H1 (cell line): ENCODE measurements around the gene SND1. TPM values are rescaled to one million over a fixed set of nuclear protein-coding genes. Genes with fewer than 3 reads are reported as not detected.

Source experiments
- CTCF ChIA-PET: fragments of 300-600 bp; sonication (Branson Sonifier 250); formaldehyde crosslinking; loops from one replicate; lab custom pipeline; 2021; ENCODE audit not compliant: partially characterized antibody; lab: Charles Lee
- POLR2A ChIA-PET: fragments of 300-600 bp; sonication (Branson Sonifier 250); formaldehyde crosslinking; loops from one replicate; lab custom pipeline; 2021; ENCODE audit warnings: inconsistent platforms; ENCODE audit not compliant: partially characterized antibody; lab: Charles Lee
- DNase-seq, 2 experiments: peaks; one replicate each; pipeline versions ENCODE4 v3.0.0 to v3.0.0-alpha.2; 2010 to 2022; ENCODE audit warnings: low spot score in 2 of 2, low read depth in 1 of 2, mixed read lengths in 1 of 2
- FAIRE-seq: peaks from 2 replicates; lab custom pipeline; 2011; peaks lifted over from hg19 to GRCh38; lab: Jason Lieb, UNC
- H2AFZ ChIP-seq: 2 replicates; pipeline ENCODE4 v1.8.1; 2012; ENCODE audit warnings: low read length, inconsistent platforms
- H2AK5ac ChIP-seq: 2 replicates; pipeline ENCODE4 v1.6.1; 2013; ENCODE audit warnings: low read depth, low read length
- H2BK120ac ChIP-seq: replicated peaks from 2 replicates; pipeline ENCODE3; 2013; ENCODE audit warnings: low read depth, low read length, inconsistent platforms
- H2BK12ac ChIP-seq: 2 replicates; pipeline ENCODE4 v1.6.1; 2013; ENCODE audit warnings: low read depth, low read length
- H2BK15ac ChIP-seq: 2 replicates; pipeline ENCODE4 v1.6.1; 2013; ENCODE audit warnings: low read length
- H2BK20ac ChIP-seq: 2 replicates; pipeline ENCODE4 v1.6.1; 2013; ENCODE audit warnings: low read length
- H2BK5ac ChIP-seq: 2 replicates; pipeline ENCODE4 v1.6.1; 2013; ENCODE audit warnings: low read depth, low read length
- H3K14ac ChIP-seq: 2 replicates; pipeline ENCODE4 v1.6.1; 2013; ENCODE audit warnings: inconsistent platforms; ENCODE audit not compliant: insufficient read length
- H3K18ac ChIP-seq: 2 replicates; pipeline ENCODE4 v1.6.1; 2013; ENCODE audit warnings: low read length; ENCODE audit errors: extremely low read depth
- H3K23ac ChIP-seq: 2 replicates; pipeline ENCODE4 v1.6.1; 2013; ENCODE audit warnings: inconsistent platforms; ENCODE audit not compliant: insufficient read length
- H3K23me2 ChIP-seq: 2 replicates; pipeline ENCODE4 v1.6.1; 2013; ENCODE audit warnings: low read depth, low read length
- H3K27ac ChIP-seq: 2 replicates; pipeline ENCODE4 v1.6.1; 2011; ENCODE audit warnings: low read depth, low read length, inconsistent platforms
- H3K27me3 ChIP-seq, 4 experiments: replicated peaks in 1 of 4; 1 replicate in 1 of 4; 2 replicates in 3 of 4; pipeline versions ENCODE4 v1.6.1 to v1.8.1; 2011 to 2013; ENCODE audit warnings: low read length in 3 of 4, mild to moderate bottlenecking in 3 of 4, inconsistent platforms in 2 of 4, mixed read lengths in 2 of 4, moderate library complexity in 1 of 4; ENCODE audit not compliant: control insufficient read depth in 3 of 4, insufficient read depth in 3 of 4; ENCODE audit errors: extremely low read depth in 1 of 4
- H3K36me3 ChIP-seq, 4 experiments: 2 replicates each; pipeline versions ENCODE4 v1.6.1 to v1.8.1; 2011 to 2013; ENCODE audit warnings: mild to moderate bottlenecking in 4 of 4, low read length in 3 of 4, moderate library complexity in 2 of 4, control low read depth in 1 of 4, inconsistent platforms in 1 of 4; ENCODE audit not compliant: insufficient read depth in 4 of 4, control insufficient read depth in 2 of 4
- H3K4ac ChIP-seq: replicated peaks from 2 replicates; pipeline ENCODE3; 2013; ENCODE audit warnings: low read length, low read depth, mixed read lengths, inconsistent platforms; ENCODE audit not compliant: insufficient read length
- H3K4me1 ChIP-seq, 4 experiments: replicated peaks in 1 of 4; 1 replicate in 1 of 4; 2 replicates in 3 of 4; pipeline versions ENCODE4 v1.6.1 to v1.8.1; 2011 to 2013; ENCODE audit warnings: low read length in 3 of 4, inconsistent platforms in 2 of 4, mixed read lengths in 1 of 4; ENCODE audit not compliant: insufficient read depth in 4 of 4, control insufficient read depth in 3 of 4
- H3K4me2 ChIP-seq, 2 experiments: 2 replicates each; pipeline versions ENCODE4 v1.6.1 to v1.8.1; 2011 to 2013; ENCODE audit warnings: low read depth in 2 of 2, low read length in 2 of 2, control low read depth in 1 of 2, inconsistent platforms in 1 of 2, mild to moderate bottlenecking in 1 of 2; ENCODE audit not compliant: insufficient read depth in 1 of 2
- H3K4me3 ChIP-seq, 4 experiments: fragments of 200-600, 300-600 bp in 1 of 4; sonication (generic), shearing (Covaris generic), sonication (Bioruptor Twin) in 1 of 4; 2 replicates each; pipeline versions ENCODE4 v1.5.1 to v1.8.1; 2011 to 2016; ENCODE audit warnings: low read length in 4 of 4, low read depth in 3 of 4, control low read depth in 2 of 4, inconsistent platforms in 2 of 4, mild to moderate bottlenecking in 2 of 4, mixed read lengths in 1 of 4, moderate library complexity in 1 of 4; ENCODE audit not compliant: insufficient read depth in 2 of 4; ENCODE audit errors: extremely low read depth in 1 of 4
- H3K56ac ChIP-seq: replicated peaks from 2 replicates; pipeline ENCODE3; 2013; ENCODE audit warnings: low read depth, mild to moderate bottlenecking, mixed read lengths, low read length, inconsistent platforms; ENCODE audit not compliant: insufficient read length
- H3K79me1 ChIP-seq: 2 replicates; pipeline ENCODE4 v1.6.1; 2013; ENCODE audit warnings: low read depth, low read length, control low read depth
- H3K79me2 ChIP-seq, 2 experiments: 2 replicates each; pipeline versions ENCODE4 v1.6.1 to v1.8.1; 2012 to 2013; ENCODE audit warnings: low read length in 2 of 2, mild to moderate bottlenecking in 2 of 2, inconsistent platforms in 1 of 2; ENCODE audit not compliant: insufficient read depth in 2 of 2, control insufficient read depth in 1 of 2
- H3K9ac ChIP-seq, 4 experiments: replicated peaks in 1 of 4; 1 replicate in 1 of 4; 2 replicates in 3 of 4; pipeline versions ENCODE4 v1.6.1 to v1.8.1; 2011 to 2013; ENCODE audit warnings: low read depth in 3 of 4, low read length in 3 of 4, control low read depth in 2 of 4, mild to moderate bottlenecking in 2 of 4, moderate library complexity in 2 of 4, inconsistent platforms in 1 of 4; ENCODE audit errors: extremely low read depth in 1 of 4
- H3K9me3 ChIP-seq, 2 experiments: 2 replicates each; pipeline versions ENCODE4 v1.6.1 to v1.8.1; 2012 to 2013; ENCODE audit warnings: mild to moderate bottlenecking in 2 of 2, moderate library complexity in 2 of 2, control low read depth in 1 of 2, inconsistent platforms in 1 of 2, low read depth in 1 of 2, low read length in 1 of 2, mixed read lengths in 1 of 2; ENCODE audit not compliant: insufficient read depth in 2 of 2
- H4K20me1 ChIP-seq, 2 experiments: replicated peaks in 1 of 2; 2 replicates each; pipeline versions ENCODE3 to v1.8.1; 2011 to 2013; ENCODE audit warnings: inconsistent platforms in 2 of 2, low read length in 2 of 2, mild to moderate bottlenecking in 1 of 2; ENCODE audit not compliant: insufficient read depth in 2 of 2, control insufficient read depth in 1 of 2
- H4K5ac ChIP-seq: 2 replicates; pipeline ENCODE4 v1.6.1; 2013; ENCODE audit warnings: low read length, low read depth, mixed read lengths, inconsistent platforms; ENCODE audit not compliant: insufficient read length
- H4K8ac ChIP-seq: 2 replicates; pipeline ENCODE4 v1.8.0; 2013; ENCODE audit warnings: mild to moderate bottlenecking, moderate library complexity, low read length, inconsistent platforms; ENCODE audit not compliant: insufficient read depth; ENCODE audit errors: extremely low read depth
- H4K91ac ChIP-seq: replicated peaks from 2 replicates; pipeline ENCODE3; 2013; ENCODE audit warnings: low read length, mixed read lengths, inconsistent platforms; ENCODE audit not compliant: insufficient read length
- CBX5 ChIP-seq: fragments of 300-800, 300-1000 bp; sonication (generic); IDR thresholded peaks from 2 replicates; pipeline ENCODE4 v1.7.1; 2016; ENCODE audit warnings: antibody characterized with exemption, low read length, low read depth
- EGR1 ChIP-seq: IDR thresholded peaks from 2 replicates; pipeline ENCODE4 v1.6.1; 2011; ENCODE audit warnings: low read depth, low read length, borderline replicate concordance
- KDM1A ChIP-seq: fragments of 200-600, 300-600 bp; sonication (generic); IDR thresholded peaks from 2 replicates; pipeline ENCODE4 v1.7.1; 2016; ENCODE audit warnings: mild to moderate bottlenecking, low read length, borderline replicate concordance
- KDM4A ChIP-seq: IDR thresholded peaks from one replicate; pipeline ENCODE4 v1.7.1; 2012; ENCODE audit warnings: low read depth, mild to moderate bottlenecking, moderate library complexity, low read length, inconsistent platforms; ENCODE audit not compliant: severe bottlenecking
- KDM5A ChIP-seq: fragments of 200-600 bp; IDR thresholded peaks from 2 replicates; pipeline ENCODE4 v1.7.1; 2012; ENCODE audit warnings: mild to moderate bottlenecking, low read length, inconsistent platforms, mixed read lengths
- MAX ChIP-seq: IDR thresholded peaks from 2 replicates; pipeline ENCODE4 v1.6.1; 2012; ENCODE audit warnings: inconsistent platforms
- POU5F1 ChIP-seq: IDR thresholded peaks from 2 replicates; pipeline ENCODE4 v1.6.1; 2011; ENCODE audit warnings: low read depth, mild to moderate bottlenecking, low read length, moderate library complexity
- RNF2 ChIP-seq: fragments of 200-900, 300-1000 bp; sonication (generic); IDR thresholded peaks from 2 replicates; pipeline ENCODE4 v1.7.1; 2016; ENCODE audit warnings: borderline replicate concordance, low read depth, mild to moderate bottlenecking, antibody characterized with exemption, low read length; ENCODE audit not compliant: poor library complexity, severe bottlenecking; ENCODE audit errors: missing control alignments
- SIX5 ChIP-seq: IDR thresholded peaks from 2 replicates; pipeline ENCODE4 v1.6.1; 2011; ENCODE audit warnings: mild to moderate bottlenecking, low read depth, low read length
- SUZ12 ChIP-seq: fragments of 200-600 bp; sonication (generic); IDR thresholded peaks from 2 replicates; pipeline ENCODE4 v1.6.1; 2012; ENCODE audit warnings: mild to moderate bottlenecking, inconsistent platforms, low read length, moderate library complexity, mixed read lengths
- TAF1 ChIP-seq: IDR thresholded peaks from 2 replicates; pipeline ENCODE4 v1.6.1; 2011; ENCODE audit warnings: mild to moderate bottlenecking, low read depth, low read length
- ZNF274 ChIP-seq: IDR thresholded peaks from 2 replicates; pipeline ENCODE4 v1.7.0; 2012; ENCODE audit warnings: low read length, borderline replicate concordance; ENCODE audit errors: extremely low read depth
- WGBS, 2 experiments: shearing (Covaris generic) in 1 of 2; methylation state at CpG; one replicate each; pipeline versions ENCODE4 v1.1.6 to v1.1.7; 2013 to 2015; ENCODE audit warnings: low lambda C conversion rate in 2 of 2, mixed read lengths in 2 of 2, inconsistent platforms in 1 of 2, low coverage in 1 of 2, missing lambda C conversion rate in 1 of 2; ENCODE audit not compliant: insufficient replicate concordance in 2 of 2, insufficient coverage in 1 of 2, insufficient read length in 1 of 2; ENCODE audit errors: extremely low coverage in 1 of 2, missing lambda C conversion rate in 1 of 2; 5-methylcytosine and 5-hydroxymethylcytosine counted together
- polyA plus RNA-seq, 7 experiments: library from polyadenylated mRNA; depleted of rRNA in 3 of 7; stranded (reverse) in 5 of 7; unstranded in 2 of 7; fragments of >200 nt in 5 of 7; fragments of 200-250 nt in 2 of 7; gene quantifications; 1 replicate in 5 of 7; 2 replicates in 1 of 7; 4 replicates in 1 of 7; pipeline versions ENCODE4 v1.2.1 to v1.2.3, GENCODE V29; 2011 to 2013; ENCODE audit warnings: missing spikeins in 2 of 7, mixed read lengths in 2 of 7
- total RNA-seq: library from RNA; stranded (reverse); fragmentation: NEBNext Ultra II Directional; extraction: Animal tissue kit (Norgen Biotek cat#: 25700); gene quantifications from 2 replicates; pipeline ENCODE4 v1.2.1, GENCODE V29; 2021
- TF ChIP-seq, protein P1 (sequence below): IDR thresholded peaks from 2 replicates; pipeline ENCODE4 v1.6.1; 2012; ENCODE audit warnings: inconsistent platforms

Gene SND1
- total and polyA plus RNA-seq, 2 of the 8 experiments (the other 6 are each of a cell fraction or from before 2014, with no cell fraction given) = 122 to 290 TPM

- no peaks in the 10 kb centered on the region for H3K23me2 ChIP-seq
- H3K9ac ChIP-seq = no peak overlapping the region
- H3K23ac ChIP-seq = no peak overlapping the region
- no peak for TF ChIP-seq TAF1
- TF ChIP-seq CBX5 = no peak
- TF ChIP-seq RNF2 = no peak
- no peak for TF ChIP-seq ZNF274
- TF ChIP-seq SIX5 = no peak
- TF ChIP-seq, protein P1, sequence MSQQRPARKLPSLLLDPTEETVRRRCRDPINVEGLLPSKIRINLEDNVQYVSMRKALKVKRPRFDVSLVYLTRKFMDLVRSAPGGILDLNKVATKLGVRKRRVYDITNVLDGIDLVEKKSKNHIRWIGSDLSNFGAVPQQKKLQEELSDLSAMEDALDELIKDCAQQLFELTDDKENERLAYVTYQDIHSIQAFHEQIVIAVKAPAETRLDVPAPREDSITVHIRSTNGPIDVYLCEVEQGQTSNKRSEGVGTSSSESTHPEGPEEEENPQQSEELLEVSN = no peak
- TF ChIP-seq KDM5A = no peak
- no peak for TF ChIP-seq KDM1A
- no peak for TF ChIP-seq EGR1
- no peak for TF ChIP-seq POU5F1
- no peak for TF ChIP-seq MAX
- TF ChIP-seq SUZ12 = no peak
- no peak for TF ChIP-seq KDM4A
- no peak overlapping the region for H2AK5ac ChIP-seq
- DNase-seq (no peak), FAIRE-seq (no peak)
- no peak overlapping the region for H2AFZ ChIP-seq
- CTCF ChIA-PET = interaction anchor here (1.5 to 5.6 kb wide), 2 partner anchors 11 to 92 kb away, joined by 3 to 33 read pairs; no protein-coding TSS in a partner anchor
- H3K14ac ChIP-seq = no peak overlapping the region
- H3K27me3 ChIP-seq = no peaks in the 10 kb centered on the region
- H3K9me3 ChIP-seq = no peaks in the 10 kb centered on the region
- H4K5ac ChIP-seq = no peak overlapping the region
- no peak overlapping the region for H3K4me2 ChIP-seq
- 0 out of 8 replicates have a peak, but pooled peaks cover 0 to 4% (median 0%) of the 10 kb centered on the region in 4 experiments for H3K36me3 ChIP-seq
- H2BK20ac ChIP-seq = no peak overlapping the region
- no peak overlapping the region for H3K4me3 ChIP-seq
- peaks cover 0 to 53% of the 10 kb centered on the region in 2 experiments; a peak in 3 of 4 replicates for H3K79me2 ChIP-seq
- H2BK15ac ChIP-seq = no peak overlapping the region
- no peak overlapping the region for H3K4ac ChIP-seq
- peaks cover 2 to 5% of the 10 kb centered on the region in 2 experiments for H4K20me1 ChIP-seq
- no peak overlapping the region for H4K8ac ChIP-seq
- peaks cover 6 to 10% (median 8%) of the 10 kb centered on the region in 4 experiments; a peak in 5 of 7 replicates for H3K4me1 ChIP-seq
- WGBS, 2 experiments = 92% methylated on average over 2 of the region's 2 CpGs; no CpG with 5 or more reads in 1 of the 2 experiments
- H3K79me1 ChIP-seq = peaks cover 6% of the 10 kb centered on the region; the same call in 1 of the 2 replicates
- POLR2A ChIA-PET = interaction anchor here (1.1 kb wide), 1 partner anchor 77 kb away, joined by 3 read pairs; no protein-coding TSS in a partner anchor
- no peak overlapping the region for H2BK12ac ChIP-seq
- H3K18ac ChIP-seq = no peak overlapping the region
- no peak overlapping the region for H4K91ac ChIP-seq
- H3K56ac ChIP-seq = no peak overlapping the region
- no peak overlapping the region for H3K27ac ChIP-seq
- H2BK5ac ChIP-seq = no peak overlapping the region
- no peak overlapping the region for H2BK120ac ChIP-seq
These were observed 151.6 kb downstream of the SND1 start for GRCh38 chr7:127803626-127804025.
